Activated T-cell treated with anti-CD3 and anti-CD28 coated beads, Interleukin-2, amount 50 U/mL, for 72 hours (primary cell): ENCODE data around the gene TIE1. TPM values are rescaled to one million over a fixed set of nuclear protein-coding genes. Genes with fewer than 3 reads are reported as not detected.

Experiments
- ATAC-seq, 2 donors: fragments of 150-1000 bp; cut with Tn5 transposase; replicated peaks in 1 of 2; 2 replicates each; pipeline ENCODE4 v1.10.0; 2021; ENCODE audit warnings: moderate library complexity in 2 of 2, mild to moderate bottlenecking in 1 of 2
- DNase-seq, 2 donors: peaks; one replicate each; pipeline ENCODE4 v3.0.0; 2021 to 2022; ENCODE audit warnings: mixed read lengths in 1 of 2
- H3K27ac Mint-ChIP-seq: one replicate; pipeline ENCODE4 v1.8.0; 2022; ENCODE audit warnings: mild to moderate bottlenecking, moderate library complexity, mixed read lengths
- H3K27me3 Mint-ChIP-seq: one replicate; pipeline ENCODE4 v1.8.0; 2022; ENCODE audit warnings: low read depth, mixed read lengths
- H3K36me3 Mint-ChIP-seq, 2 donors: one replicate each; pipeline ENCODE4 v1.8.0; 2022; ENCODE audit warnings: mixed read lengths in 2 of 2, mild to moderate bottlenecking in 1 of 2; ENCODE audit not compliant: insufficient read depth in 2 of 2
- H3K4me1 Mint-ChIP-seq: one replicate; pipeline ENCODE4 v1.8.0; 2022; ENCODE audit warnings: low read depth, mixed read lengths
- H3K4me3 Mint-ChIP-seq, 2 donors: one replicate each; pipeline ENCODE4 v1.8.0; 2022; ENCODE audit warnings: mild to moderate bottlenecking in 2 of 2, mixed read lengths in 2 of 2, moderate library complexity in 2 of 2
- H3K9me3 Mint-ChIP-seq, 2 donors: one replicate each; pipeline ENCODE4 v1.8.0; 2022; ENCODE audit warnings: mixed read lengths in 2 of 2
- total RNA-seq, 2 donors: library from RNA; stranded (reverse); gene quantifications; one replicate each; pipeline ENCODE4 v1.2.3, GENCODE V29; 2022

Gene TIE1
- total RNA-seq, 2 donors from 2014 or later: 0.42 to 0.65 TPM

DNA sequence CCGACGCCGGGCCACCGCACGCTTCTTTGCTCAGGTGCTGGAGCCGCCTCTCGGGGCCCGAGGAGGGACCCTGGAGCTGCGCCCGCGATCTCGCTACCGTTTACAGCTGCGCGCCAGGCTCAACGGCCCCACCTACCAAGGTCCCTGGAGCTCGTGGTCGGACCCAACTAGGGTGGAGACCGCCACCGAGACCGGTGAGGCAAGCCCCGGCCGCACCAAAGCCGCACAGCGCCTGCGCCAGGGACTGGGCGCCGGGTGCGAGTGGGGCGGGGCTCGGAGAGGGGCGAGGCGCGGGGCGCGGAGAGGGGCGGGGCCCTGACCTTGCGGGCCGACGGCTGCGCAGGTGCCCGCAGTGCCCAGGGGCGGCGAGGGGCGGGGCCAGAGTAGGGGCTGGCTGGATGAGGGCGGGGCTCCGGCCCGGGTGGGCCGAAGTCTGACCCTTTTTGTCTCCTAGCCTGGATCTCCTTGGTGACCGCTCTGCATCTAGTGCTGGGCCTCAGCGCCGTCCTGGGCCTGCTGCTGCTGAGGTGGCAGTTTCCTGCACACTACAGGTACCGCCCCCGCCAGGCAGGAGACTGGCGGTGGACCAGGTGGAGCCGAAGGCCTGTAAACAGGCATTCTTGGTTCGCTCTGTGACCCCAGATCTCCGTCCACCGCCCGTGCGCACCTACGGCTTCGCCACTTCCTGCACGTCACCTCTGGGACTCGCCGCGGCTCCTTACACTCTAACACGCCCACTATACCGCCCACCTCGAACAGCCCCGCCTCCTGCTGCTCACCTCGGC, 48.2 kb downstream of the TIE1 start:
- H3K4me3 Mint-ChIP-seq: peak overlapping the region; percentile 1 to 76
- H3K36me3 Mint-ChIP-seq: no peaks in the 10 kb centered on the region
- no peaks in the 10 kb centered on the region for H3K9me3 Mint-ChIP-seq
- no peaks in the 10 kb centered on the region for H3K27me3 Mint-ChIP-seq
- peaks cover 5% of the 10 kb centered on the region for H3K4me1 Mint-ChIP-seq
- DNase-seq (peak; percentile 50 to 76), ATAC-seq (peak; percentile 81 to 88)
- H3K27ac Mint-ChIP-seq: peak overlapping the region; percentile 1

DNA sequence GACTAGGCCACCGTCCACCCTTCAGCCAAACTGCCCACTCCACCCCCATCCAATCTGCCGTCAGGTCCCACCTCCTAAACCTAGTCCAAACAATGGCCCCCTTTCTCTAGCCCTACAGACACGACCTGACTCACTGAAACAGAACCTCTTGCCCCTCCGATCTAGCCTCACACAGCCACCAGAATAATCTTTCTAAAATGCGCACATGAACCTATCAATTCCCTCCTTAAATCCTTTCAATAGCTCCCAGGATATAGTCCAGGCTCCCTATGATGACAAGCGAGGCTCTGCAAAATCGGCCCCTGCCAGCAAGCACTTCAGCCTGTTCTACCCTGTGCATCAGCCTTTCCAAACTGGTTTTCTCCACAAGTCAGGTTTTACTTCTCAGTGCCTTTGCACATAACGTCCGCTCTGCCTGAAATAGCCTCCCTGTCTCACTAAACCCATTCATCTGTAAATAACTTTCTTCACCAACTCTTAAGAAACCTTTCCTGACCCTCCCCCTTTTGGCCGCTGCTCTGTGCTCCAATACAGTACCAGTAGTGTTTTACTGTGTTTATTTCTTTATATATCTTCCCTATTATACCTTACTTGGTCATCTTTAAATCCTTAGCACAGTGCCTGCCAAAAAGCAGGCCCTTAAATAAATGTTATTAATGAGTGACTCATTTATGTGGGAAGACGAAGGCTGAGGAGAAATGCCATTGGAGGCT, 49.0 kb downstream of the TIE1 start:
- no peak for DNase-seq
- H3K27ac Mint-ChIP-seq: peak overlapping the region; percentile 1
- H3K9me3 Mint-ChIP-seq: no peaks in the 10 kb centered on the region
- H3K4me1 Mint-ChIP-seq: peaks cover 5% of the 10 kb centered on the region
- H3K36me3 Mint-ChIP-seq: no peaks in the 10 kb centered on the region
- no peaks in the 10 kb centered on the region for H3K27me3 Mint-ChIP-seq
- ATAC-seq: no peak
- peak overlapping the region; percentile 1 to 76 for H3K4me3 Mint-ChIP-seq

DNA sequence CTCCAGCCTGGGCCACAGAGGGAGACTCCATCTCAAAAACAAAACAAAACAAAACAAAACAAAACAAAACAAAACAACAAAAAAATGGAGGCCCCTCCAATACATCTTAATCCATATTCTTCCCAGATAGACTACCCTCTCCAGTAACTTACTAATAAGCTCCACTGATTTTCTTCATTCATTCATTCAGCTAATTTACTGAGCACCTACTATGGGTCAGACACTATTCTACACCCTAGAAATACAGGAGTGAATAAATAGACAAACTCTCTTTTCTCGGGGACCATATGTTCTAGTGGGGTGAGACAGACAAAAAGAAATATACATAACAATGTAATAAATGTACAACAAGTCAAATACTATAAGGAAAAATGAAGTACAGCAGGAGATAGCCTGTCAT, 50.2 kb downstream of the TIE1 start:
- peak overlapping the region; percentile 11 for H3K27ac Mint-ChIP-seq
- no peaks in the 10 kb centered on the region for H3K27me3 Mint-ChIP-seq
- no peak for DNase-seq
- H3K36me3 Mint-ChIP-seq: no peaks in the 10 kb centered on the region
- no peaks in the 10 kb centered on the region for H3K9me3 Mint-ChIP-seq
- no peak overlapping the region for H3K4me3 Mint-ChIP-seq
- H3K4me1 Mint-ChIP-seq: peaks cover 5% of the 10 kb centered on the region
- ATAC-seq: no peak

DNA sequence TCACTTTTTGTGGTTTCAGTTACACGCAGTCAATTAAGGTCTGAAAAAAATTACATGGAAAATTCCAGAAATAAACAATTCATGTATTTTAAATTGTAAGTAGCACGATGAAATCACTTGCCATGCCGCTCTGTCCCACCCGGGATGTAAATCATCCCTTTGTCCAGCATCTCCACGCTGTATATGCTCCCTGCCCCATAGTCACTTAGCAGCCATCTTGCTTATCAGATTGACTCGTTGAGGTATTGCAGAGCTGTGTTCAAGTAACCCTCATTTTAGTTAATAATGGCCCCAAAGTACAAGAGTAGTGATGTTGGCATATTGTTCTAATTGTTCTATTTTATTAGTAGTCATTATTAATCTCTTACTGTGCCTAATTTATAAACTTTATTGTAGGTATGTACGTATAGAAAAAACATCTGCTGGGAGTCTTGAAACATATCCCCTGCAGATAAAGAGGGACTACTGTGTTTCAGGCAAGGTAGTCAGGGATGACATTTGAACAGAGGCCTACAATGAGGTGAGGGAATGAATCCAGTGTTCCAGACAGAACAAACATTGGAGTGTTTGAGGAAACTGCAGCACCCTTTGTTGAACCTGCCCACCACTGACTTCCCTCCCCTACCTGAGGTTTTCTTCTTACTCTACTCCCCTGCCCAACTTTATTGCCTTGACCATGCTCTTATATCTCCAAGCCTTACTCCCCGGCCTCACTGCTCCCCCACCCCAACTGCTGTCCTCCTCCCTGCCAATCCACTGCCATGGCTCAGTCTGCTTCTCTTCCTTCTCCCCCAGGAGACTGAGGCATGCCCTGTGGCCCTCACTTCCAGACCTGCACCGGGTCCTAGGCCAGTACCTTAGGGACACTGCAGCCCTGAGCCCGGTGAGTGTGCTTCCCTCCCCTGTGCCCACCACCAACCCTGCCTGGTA, 50.9 kb downstream of the TIE1 start:
- Mint-ChIP-seq H3K27me3 (no peaks in the 10 kb centered on the region), H3K9me3 (no peaks in the 10 kb centered on the region), H3K4me1 (peaks cover 5% of the 10 kb centered on the region), H3K4me3 (no peak overlapping the region), H3K36me3 (peaks cover 0 to 3% of the 10 kb centered on the region in 2 donors), H3K27ac (no peak overlapping the region)
- DNase-seq (no peak), ATAC-seq (no peak)

DNA sequence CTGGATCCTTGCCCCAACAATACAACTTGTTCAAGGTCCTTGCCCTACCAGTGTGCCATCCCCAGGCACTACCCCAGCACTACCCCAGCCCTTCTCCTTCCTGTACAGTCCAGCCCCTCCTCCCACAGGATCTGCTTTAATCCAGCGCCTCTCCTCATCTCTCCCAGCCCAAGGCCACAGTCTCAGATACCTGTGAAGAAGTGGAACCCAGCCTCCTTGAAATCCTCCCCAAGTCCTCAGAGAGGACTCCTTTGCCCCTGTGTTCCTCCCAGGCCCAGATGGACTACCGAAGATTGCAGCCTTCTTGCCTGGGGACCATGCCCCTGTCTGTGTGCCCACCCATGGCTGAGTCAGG, 51.5 kb downstream of the TIE1 start:
- Mint-ChIP-seq H3K27ac (no peak overlapping the region), H3K4me1 (peaks cover 5% of the 10 kb centered on the region), H3K36me3 (peaks cover 0 to 3% of the 10 kb centered on the region in 2 donors), H3K9me3 (no peaks in the 10 kb centered on the region), H3K27me3 (no peaks in the 10 kb centered on the region), H3K4me3 (no peak overlapping the region)
- no peak for DNase-seq
- no peak for ATAC-seq

DNA sequence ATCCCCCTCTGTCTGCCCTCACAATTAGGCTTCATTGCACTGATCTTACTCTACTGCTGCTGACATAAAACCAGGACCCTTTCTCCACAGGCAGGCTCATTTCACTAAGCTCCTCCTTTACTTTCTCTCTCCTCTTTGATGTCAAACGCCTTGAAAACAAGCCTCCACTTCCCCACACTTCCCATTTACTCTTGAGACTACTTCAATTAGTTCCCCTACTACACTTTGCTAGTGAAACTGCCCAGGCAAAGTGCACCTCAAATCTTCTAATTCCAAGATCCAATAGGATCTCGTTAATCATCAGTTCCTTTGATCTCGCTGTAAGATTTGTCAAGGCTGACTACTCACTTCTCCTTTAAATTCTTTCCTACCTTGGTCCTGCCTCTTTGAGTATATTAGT, 52.1 kb downstream of the TIE1 start:
- no peak for ATAC-seq
- no peak for DNase-seq
- H3K27ac Mint-ChIP-seq: no peak overlapping the region
- H3K4me1 Mint-ChIP-seq: peaks cover 9% of the 10 kb centered on the region
- H3K27me3 Mint-ChIP-seq: no peaks in the 10 kb centered on the region
- no peaks in the 10 kb centered on the region for H3K9me3 Mint-ChIP-seq
- H3K36me3 Mint-ChIP-seq: peaks cover 0 to 3% of the 10 kb centered on the region in 2 donors
- no peak overlapping the region for H3K4me3 Mint-ChIP-seq

DNA sequence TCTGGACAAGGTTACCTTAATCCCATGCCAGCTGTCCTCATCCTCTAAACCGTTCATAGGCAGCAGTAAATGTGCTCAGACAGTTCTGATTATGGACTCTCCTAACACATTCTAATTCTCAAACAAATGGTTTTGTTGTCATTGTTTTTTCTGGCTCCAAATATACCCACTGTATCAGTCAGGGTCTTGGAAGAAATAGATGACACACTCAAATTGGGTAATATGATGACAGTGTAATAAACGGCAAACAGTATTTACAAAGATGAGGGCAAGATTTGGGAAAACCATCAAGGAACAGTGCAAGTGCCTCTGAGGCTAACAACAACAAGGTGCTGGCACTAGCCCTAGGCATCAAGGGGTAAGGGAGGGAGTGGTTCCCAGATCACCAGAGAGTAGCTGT, 53.7 kb downstream of the TIE1 start:
- Mint-ChIP-seq H3K36me3 (peaks cover 2 to 3% of the 10 kb centered on the region in 2 donors), H3K9me3 (no peaks in the 10 kb centered on the region), H3K27ac (no peak overlapping the region), H3K4me1 (peaks cover 14% of the 10 kb centered on the region), H3K4me3 (no peak overlapping the region), H3K27me3 (no peaks in the 10 kb centered on the region)
- no peak for DNase-seq
- ATAC-seq: no peak

DNA sequence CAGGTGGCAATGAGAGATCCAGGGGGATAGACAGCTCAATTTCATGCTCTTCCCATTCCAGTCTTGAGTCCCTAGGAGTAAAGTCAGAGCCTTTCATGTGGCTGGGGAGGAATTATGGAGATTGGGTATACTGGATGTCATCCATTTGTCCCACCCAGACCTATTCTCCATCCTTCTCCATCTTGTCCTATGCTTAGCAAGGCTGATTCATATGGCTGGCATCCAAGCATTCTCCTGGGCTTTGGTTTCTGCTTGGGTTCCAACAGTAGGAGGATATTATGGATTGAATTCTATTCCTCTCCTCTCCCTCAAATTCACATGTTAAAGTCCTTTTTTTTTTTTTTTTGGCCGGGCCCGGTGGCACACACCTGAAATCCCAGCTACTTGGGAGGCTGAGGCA, 54.2 kb downstream of the TIE1 start:
- Mint-ChIP-seq H3K36me3 (peaks cover 4 to 7% of the 10 kb centered on the region in 2 donors), H3K27ac (no peak overlapping the region), H3K4me3 (no peak overlapping the region), H3K27me3 (no peaks in the 10 kb centered on the region), H3K9me3 (no peaks in the 10 kb centered on the region), H3K4me1 (peaks cover 17% of the 10 kb centered on the region)
- DNase-seq (no peak), ATAC-seq (no peak)

DNA sequence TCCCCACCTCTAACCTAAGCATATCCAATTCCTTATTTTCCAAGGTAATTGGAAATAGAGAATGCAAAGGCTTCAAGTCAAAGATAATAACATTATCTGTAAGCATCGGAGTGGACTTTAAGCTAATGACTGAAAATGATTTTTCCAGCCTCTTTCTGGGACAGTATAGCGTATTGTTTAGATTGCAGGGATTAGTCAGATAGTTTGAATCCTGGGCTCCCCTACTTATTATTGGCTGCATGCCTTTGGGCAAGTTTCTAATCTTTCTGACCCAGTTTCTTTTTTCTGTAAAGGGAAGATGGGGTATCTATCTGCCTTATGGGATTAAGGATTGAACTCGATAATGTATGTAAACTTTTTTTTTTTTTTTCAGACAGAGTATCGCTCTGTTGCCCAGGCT, 56.5 kb downstream of the TIE1 start:
- no peak for ATAC-seq

DNA sequence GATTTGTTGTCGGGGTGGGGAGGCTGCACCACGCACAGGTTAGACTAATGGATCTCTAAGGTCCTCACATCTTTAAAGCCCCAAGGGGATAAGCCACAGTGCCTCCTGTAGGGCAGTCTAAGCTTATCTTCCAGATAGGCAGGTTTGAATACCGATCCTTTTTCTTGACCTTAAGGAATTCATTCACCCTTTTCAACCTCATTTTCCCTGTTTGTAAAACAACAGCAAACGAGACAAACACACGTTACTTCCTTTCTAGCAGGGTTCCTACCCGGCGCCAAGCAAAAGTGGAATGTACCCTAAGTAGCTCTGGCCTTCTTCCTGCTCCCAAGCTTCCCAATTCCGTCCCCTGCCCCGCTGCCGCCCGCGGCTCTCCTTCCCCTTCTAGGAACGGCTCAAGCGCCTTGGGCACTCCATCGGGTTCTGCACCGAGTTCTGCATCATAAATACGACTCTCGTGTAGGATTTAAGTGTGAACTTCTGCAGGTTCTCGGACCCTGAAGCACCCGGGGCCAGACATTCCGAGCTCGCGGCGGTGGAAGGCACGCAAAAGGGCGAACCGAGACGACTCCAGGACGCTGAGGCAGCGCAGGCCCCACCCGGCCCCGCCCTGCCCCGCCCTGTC, 57.5 kb downstream of the TIE1 start:
- H3K4me1 Mint-ChIP-seq: peaks cover 50% of the 10 kb centered on the region
- H3K27me3 Mint-ChIP-seq: no peaks in the 10 kb centered on the region
- peak overlapping the region; percentile 88 for H3K27ac Mint-ChIP-seq
- H3K4me3 Mint-ChIP-seq: peak overlapping the region; percentile 83 to 95
- ATAC-seq (peak; percentile 18 to 23), DNase-seq (peak in 1 of 2 donors; percentile 20)
- H3K9me3 Mint-ChIP-seq: no peaks in the 10 kb centered on the region
- H3K36me3 Mint-ChIP-seq: peaks cover 17 to 26% of the 10 kb centered on the region in 2 donors

More for the DNA sequence above, 56.5 kb downstream of the TIE1 start:
- Mint-ChIP-seq H3K4me3 (peak overlapping the region in 1 of 2 donors; percentile 95), H3K4me1 (peaks cover 40% of the 10 kb centered on the region), H3K27ac (no peak overlapping the region), H3K9me3 (no peaks in the 10 kb centered on the region), H3K36me3 (peaks cover 17 to 22% of the 10 kb centered on the region in 2 donors), H3K27me3 (no peaks in the 10 kb centered on the region)
- no peak for DNase-seq

DNA sequence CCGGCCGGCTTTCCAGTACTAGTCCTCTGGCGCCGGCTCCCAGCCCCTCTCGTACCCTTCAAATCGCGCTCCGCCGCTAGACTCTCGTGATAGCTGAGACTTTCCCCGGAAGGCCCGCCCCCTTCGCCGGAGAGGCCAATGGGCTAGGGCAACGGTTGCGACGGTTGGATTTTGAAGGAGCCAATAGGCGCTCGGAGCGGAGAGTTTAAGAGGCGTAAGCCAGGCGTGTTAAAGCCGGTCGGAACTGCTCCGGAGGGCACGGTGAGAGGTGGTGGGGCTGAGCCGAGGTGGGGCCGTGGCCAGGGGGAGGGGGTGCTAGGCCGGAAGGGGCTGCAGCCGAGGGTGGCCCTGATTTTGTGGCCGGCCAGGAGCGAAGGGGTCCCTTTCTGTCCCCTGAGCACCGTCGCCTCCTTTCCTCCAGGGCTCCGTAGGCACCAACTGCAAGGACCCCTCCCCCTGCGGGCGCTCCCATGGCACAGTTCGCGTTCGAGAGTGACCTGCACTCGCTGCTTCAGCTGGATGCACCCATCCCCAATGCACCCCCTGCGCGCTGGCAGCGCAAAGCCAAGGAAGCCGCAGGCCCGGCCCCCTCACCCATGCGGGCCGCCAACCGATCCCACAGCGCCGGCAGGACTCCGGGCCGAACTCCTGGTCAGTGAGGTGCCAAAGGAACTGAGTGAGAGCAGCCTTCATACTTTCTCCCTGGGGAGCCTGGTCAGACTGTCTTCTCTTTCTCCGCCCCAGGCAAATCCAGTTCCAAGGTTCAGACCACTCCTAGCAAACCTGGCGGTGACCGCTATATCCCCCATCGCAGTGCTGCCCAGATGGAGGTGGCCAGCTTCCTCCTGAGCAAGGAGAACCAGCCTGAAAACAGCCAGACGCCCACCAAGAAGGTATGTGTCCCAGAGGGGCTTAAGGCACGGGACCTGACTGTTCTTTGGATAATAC, 58.2 kb downstream of the TIE1 start, which contains the start of gene CDC20:
Gene CDC20 (plus strand): TSS at position 236 of the 948 bp plus-strand sequence. CDS start 235 bp downstream, at position 471.
- peaks cover 20 to 30% of the 10 kb centered on the region in 2 donors for H3K36me3 Mint-ChIP-seq
- no peaks in the 10 kb centered on the region for H3K9me3 Mint-ChIP-seq
- peak; percentile 99 for DNase-seq
- ATAC-seq: peak; percentile 96 to 98
- H3K4me1 Mint-ChIP-seq: peaks cover 51% of the 10 kb centered on the region
- H3K27me3 Mint-ChIP-seq: no peaks in the 10 kb centered on the region
- H3K27ac Mint-ChIP-seq: peak within 1 kb of the TSS; percentile 88
- H3K4me3 Mint-ChIP-seq: peak within 1 kb of the TSS; percentile 83 to 95
